WI38 (cell line): ENCODE measurements around the gene SERPINB7.

ENCODE experiments used
- H3K4me3 ChIP-seq: 2 replicates; pipeline ENCODE4 v1.5.1; 2011; ENCODE audit warnings: low read depth, mild to moderate bottlenecking, control low read depth, low read length
- CTCF ChIP-seq: IDR thresholded peaks from 2 replicates; pipeline ENCODE4 v1.5.1; 2012; ENCODE audit warnings: low read depth, mild to moderate bottlenecking, control low read depth, low read length

SERPINB7 gene, protein sequence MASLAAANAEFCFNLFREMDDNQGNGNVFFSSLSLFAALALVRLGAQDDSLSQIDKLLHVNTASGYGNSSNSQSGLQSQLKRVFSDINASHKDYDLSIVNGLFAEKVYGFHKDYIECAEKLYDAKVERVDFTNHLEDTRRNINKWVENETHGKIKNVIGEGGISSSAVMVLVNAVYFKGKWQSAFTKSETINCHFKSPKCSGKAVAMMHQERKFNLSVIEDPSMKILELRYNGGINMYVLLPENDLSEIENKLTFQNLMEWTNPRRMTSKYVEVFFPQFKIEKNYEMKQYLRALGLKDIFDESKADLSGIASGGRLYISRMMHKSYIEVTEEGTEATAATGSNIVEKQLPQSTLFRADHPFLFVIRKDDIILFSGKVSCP

DNA sequence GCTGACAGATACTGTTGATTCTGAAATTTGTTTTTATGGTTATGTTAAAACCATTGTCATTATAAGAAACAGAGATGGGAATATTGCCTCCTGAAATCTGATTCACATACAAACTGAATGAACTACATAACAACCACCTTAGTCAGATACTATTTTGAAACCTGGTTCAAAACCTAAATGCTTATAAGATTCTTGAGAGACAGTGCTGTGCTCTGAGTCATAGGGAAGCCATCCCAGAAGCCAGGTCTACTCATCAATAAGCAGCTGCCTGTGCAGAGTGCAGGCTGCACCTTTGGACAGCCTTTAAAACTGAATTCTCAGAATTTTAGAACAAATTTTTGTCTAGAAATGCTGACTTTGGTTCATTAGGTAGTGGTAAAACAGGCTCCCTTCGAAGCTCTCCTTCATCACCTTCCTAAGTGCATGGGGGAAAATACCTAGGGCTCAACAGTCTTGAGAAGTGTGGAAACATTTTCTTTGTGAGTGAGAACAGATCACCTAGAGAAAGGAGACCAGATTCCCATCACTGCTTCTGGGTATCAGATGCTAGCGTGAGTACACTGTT, at the start of gene SERPINB7:
Gene SERPINB7, plus strand, starts transcription at position 253 of the 565 bp plus-strand sequence. CDS start 6,955 bp downstream, outside the sequence.
- H3K4me3 ChIP-seq: peak within 1 kb of the TSS; percentile 22
- no peak for TF ChIP-seq CTCF

DNA sequence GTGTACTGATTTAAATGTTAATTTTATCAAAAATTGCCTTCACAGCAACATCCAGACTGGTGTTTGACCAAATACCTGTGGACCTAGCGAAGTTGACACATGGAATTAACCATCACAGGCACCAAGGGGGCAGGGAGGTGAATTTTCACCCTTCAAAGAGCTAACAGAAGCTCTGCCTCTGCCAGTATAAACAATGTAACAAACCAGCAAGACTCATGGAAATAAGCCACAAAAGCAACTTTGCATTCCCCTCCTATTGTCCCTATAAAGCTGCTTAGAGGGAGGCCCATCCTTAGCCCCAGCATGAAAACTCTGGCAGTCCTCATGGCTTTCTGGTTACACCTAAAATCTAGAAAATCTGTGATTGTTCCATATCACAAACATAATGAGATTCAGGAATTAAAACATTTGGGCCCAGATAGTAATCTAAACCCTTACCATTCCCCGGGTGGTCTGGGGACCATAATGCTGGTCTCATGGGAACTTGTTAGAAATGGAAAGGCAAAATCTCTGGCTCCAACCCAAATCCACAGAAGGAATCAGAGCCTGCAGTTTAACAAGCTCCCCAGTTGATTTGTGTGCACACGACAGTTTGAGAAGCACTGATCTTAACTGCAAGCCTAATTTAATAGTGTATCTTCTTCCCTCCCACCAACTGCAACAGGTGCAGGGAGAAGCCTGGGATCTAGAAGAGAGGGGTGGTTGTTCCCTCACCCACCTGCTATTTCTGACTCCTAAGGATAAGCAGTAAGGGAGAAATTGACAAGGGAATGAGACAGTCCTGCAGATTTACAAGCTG, 49.3 kb upstream of the SERPINB7 start:
- H3K4me3 ChIP-seq: no peak overlapping the region
- no peak for TF ChIP-seq CTCF

- H3K4me3 ChIP-seq: no peak overlapping the region
- no peak for TF ChIP-seq CTCF
Observed at GRCh38 chr18:63730773-63731172, 44.4 kb upstream of the SERPINB7 start.

DNA sequence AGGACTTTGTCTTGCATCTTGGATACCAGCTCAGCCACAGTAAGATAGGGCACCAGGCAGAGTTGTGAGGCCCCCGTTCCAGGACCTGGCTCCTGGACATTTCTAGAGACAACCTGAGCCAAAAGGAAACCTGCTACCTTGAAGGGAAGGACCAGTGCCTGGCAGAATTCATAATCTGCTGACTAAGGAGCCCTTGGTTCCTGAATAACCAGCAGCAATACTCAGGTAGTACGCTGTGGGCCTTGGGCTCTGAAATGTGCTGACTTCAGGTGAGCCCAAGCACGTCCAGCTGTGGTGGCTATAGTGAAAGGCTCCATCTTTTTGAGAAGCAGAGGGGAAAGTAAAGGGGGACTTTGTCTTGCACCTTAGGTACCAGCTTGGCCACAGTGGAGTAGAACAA, 44.0 kb upstream of the SERPINB7 start:
- no peak for TF ChIP-seq CTCF
- no peak overlapping the region for H3K4me3 ChIP-seq

- TF ChIP-seq CTCF: no peak
- H3K4me3 ChIP-seq: no peak overlapping the region
Observed at GRCh38 chr18:63736876-63737275, 38.3 kb upstream of the SERPINB7 start.

DNA sequence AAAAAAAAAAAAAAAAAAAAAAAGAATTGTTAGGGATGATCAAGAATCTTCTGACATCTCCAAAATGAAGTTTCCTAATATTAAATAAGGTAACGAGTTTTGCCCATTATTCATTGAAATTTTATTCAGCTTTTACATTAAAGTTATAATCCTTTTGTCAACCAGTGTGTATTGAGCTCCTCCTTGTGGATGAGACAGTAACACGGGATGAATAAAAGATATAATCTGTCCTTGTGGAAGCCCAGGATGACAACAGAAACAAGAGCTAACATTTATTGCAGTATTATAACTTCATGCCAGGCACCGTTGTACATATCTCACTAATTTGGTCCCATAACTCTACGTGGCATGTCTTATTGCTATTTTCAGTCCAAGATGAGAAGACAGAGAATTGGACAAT, 33.4 kb upstream of the SERPINB7 start:
- TF ChIP-seq CTCF: peak; percentile 45; the same call in 1 of the 2 replicates
- H3K4me3 ChIP-seq: no peak overlapping the region
